SU-DHL-6 (cell line): ENCODE data around the gene CLDN6.

Experiments used
- H2AFZ ChIP-seq: fragments of 200-600 bp; sonication (generic); 2 replicates; pipeline ENCODE4 v1.6.1; 2014; ENCODE audit warnings: low read depth, mild to moderate bottlenecking, moderate library complexity, mixed read lengths, antibody characterized with exemption, low read length; ENCODE audit not compliant: severe bottlenecking
- H3F3A ChIP-seq: fragments of 200-600 bp; shearing (Covaris generic); 2 replicates; pipeline ENCODE4 v1.6.0; 2016; ENCODE audit warnings: antibody characterized with exemption, mild to moderate bottlenecking; ENCODE audit not compliant: insufficient read depth
- H3K27ac ChIP-seq: fragments of 200-600 bp; sonication (generic); 2 replicates; pipeline ENCODE4 v1.5.1; 2016; ENCODE audit warnings: low read depth, mild to moderate bottlenecking, low read length, moderate library complexity, mixed read lengths
- H3K27me3 ChIP-seq: fragments of 200-600 bp; sonication (generic), shearing (Covaris generic); 2 replicates; pipeline ENCODE4 v1.6.0; 2014; ENCODE audit warnings: mild to moderate bottlenecking, low read length
- H3K36me3 ChIP-seq: fragments of 200-600 bp; sonication (generic); 2 replicates; pipeline ENCODE4 v1.6.1; 2014; ENCODE audit warnings: mild to moderate bottlenecking, low read length, mixed read lengths
- H3K4me2 ChIP-seq: fragments of 300-600, 200-600 bp; shearing (Covaris generic), sonication (generic); 2 replicates; pipeline ENCODE4 v1.6.0; 2014; ENCODE audit warnings: low read length, low read depth, mild to moderate bottlenecking; ENCODE audit not compliant: poor library complexity, severe bottlenecking
- H3K4me3 ChIP-seq: fragments of 200-600 bp; sonication (generic); 2 replicates; pipeline ENCODE4 v1.5.1; 2014; ENCODE audit warnings: antibody characterized with exemption, low read length, mild to moderate bottlenecking, mixed read lengths; ENCODE audit not compliant: insufficient read depth, poor library complexity, severe bottlenecking
- H3K79me2 ChIP-seq: fragments of 200-600 bp; sonication (generic); 2 replicates; pipeline ENCODE4 v1.6.1; 2014; ENCODE audit warnings: mild to moderate bottlenecking, low read length, moderate library complexity; ENCODE audit not compliant: insufficient read depth
- H3K9ac ChIP-seq: fragments of 200-600 bp; sonication (generic); 2 replicates; pipeline ENCODE4 v1.7.0; 2014; ENCODE audit warnings: mild to moderate bottlenecking, low read length
- H3K9me2 ChIP-seq: fragments of 200-600 bp; sonication (generic); replicated peaks from 2 replicates; pipeline ENCODE4 v1.6.1; 2014; ENCODE audit warnings: low read length; ENCODE audit not compliant: insufficient read depth
- H3K9me3 ChIP-seq: fragments of 200-600 bp; sonication (generic); 2 replicates; pipeline ENCODE4 v1.6.1; 2014; ENCODE audit warnings: low read length, mixed read lengths; ENCODE audit not compliant: insufficient read depth
- H4K20me1 ChIP-seq: fragments of 200-600 bp; sonication (generic); 2 replicates; pipeline ENCODE4 v1.6.1; 2014; ENCODE audit warnings: low read depth, mild to moderate bottlenecking, antibody characterized with exemption, low read length, moderate library complexity, mixed read lengths
- EZH2phosphoT487 ChIP-seq: fragments of 200-600 bp; sonication (generic), shearing (Covaris generic); conservative IDR thresholded peaks from 2 replicates; pipeline ENCODE4 v1.6.1; 2018; ENCODE audit warnings: mild to moderate bottlenecking, antibody characterized with exemption, low read length, moderate library complexity, mixed read lengths
- TF ChIP-seq, protein P1 (sequence below): fragments of 200-600 bp; sonication (generic); IDR thresholded peaks from one replicate; pipeline ENCODE4 v1.5.1; 2017; ENCODE audit warnings: antibody characterized with exemption, mild to moderate bottlenecking, low read length, moderate library complexity; ENCODE audit not compliant: insufficient read depth, poor library complexity, severe bottlenecking

CLDN6 gene

DNA sequence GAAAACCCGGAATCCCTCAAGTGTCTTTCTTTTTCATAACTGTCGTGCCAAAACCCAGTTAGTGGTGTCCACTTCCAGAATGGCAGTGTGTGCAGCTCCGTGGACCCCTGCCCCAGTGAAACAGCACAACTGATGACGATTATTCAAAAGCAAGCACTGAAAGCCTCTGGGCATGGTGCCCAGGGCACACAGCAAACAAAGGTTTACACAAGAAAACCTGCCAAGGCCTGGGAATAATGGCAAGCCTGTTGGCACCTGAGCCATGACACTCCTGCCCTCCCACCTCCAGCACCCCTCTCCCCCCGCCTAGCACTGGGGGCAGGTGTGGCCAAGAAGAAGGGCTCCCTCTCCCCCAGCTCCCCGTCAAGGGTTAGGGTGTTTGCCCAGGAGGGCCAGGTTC is 40.5 kb downstream of the CLDN6 start:
- Histone ChIP-seq H3F3A (peaks cover 28% of the 10 kb centered on the region), H4K20me1 (no peaks in the 10 kb centered on the region), H3K4me3 (no peak overlapping the region), H3K9me3 (no peaks in the 10 kb centered on the region), H3K9me2 (no peaks in the 10 kb centered on the region), H3K27ac (no peak overlapping the region), H3K27me3 (no peaks in the 10 kb centered on the region), H2AFZ (no peak overlapping the region), H3K4me2 (no peak overlapping the region), H3K36me3 (no peaks in the 10 kb centered on the region), H3K79me2 (peaks cover 23% of the 10 kb centered on the region), H3K9ac (no peak overlapping the region; the same call in 1 of the 2 replicates)
- TF ChIP-seq, protein P1, sequence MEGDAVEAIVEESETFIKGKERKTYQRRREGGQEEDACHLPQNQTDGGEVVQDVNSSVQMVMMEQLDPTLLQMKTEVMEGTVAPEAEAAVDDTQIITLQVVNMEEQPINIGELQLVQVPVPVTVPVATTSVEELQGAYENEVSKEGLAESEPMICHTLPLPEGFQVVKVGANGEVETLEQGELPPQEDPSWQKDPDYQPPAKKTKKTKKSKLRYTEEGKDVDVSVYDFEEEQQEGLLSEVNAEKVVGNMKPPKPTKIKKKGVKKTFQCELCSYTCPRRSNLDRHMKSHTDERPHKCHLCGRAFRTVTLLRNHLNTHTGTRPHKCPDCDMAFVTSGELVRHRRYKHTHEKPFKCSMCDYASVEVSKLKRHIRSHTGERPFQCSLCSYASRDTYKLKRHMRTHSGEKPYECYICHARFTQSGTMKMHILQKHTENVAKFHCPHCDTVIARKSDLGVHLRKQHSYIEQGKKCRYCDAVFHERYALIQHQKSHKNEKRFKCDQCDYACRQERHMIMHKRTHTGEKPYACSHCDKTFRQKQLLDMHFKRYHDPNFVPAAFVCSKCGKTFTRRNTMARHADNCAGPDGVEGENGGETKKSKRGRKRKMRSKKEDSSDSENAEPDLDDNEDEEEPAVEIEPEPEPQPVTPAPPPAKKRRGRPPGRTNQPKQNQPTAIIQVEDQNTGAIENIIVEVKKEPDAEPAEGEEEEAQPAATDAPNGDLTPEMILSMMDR: no peak
- no peak for TF ChIP-seq EZH2phosphoT487

DNA sequence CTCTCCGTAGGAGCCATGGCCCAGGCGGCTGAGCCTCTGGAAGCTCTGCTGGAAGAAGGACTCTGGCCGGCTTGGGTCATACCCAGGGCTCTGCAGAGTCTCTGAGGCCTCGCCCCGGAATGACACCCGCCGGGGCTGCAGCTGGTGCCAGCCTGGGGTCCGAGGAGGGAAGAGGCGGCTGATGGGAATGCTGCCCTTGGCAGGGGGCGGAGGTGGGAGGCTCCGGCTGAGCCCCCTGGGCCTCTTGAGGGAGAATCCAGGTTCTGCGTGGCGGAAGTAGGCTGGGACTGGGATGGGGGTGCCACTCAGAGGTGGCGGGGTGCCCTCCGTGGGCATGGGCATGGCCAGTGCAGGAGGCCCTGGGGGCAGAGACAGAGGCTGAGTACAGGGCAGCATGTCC is 41.3 kb downstream of the CLDN6 start:
- Histone ChIP-seq H3K79me2 (peaks cover 23% of the 10 kb centered on the region), H3F3A (peaks cover 28% of the 10 kb centered on the region), H3K9ac (no peak overlapping the region), H3K4me2 (no peak overlapping the region), H4K20me1 (peaks cover 4% of the 10 kb centered on the region; the same call in 1 of the 2 replicates), H3K27me3 (no peaks in the 10 kb centered on the region), H3K9me3 (no peaks in the 10 kb centered on the region), H3K9me2 (no peaks in the 10 kb centered on the region), H3K27ac (no peak overlapping the region), H3K36me3 (no peaks in the 10 kb centered on the region), H3K4me3 (no peak overlapping the region), H2AFZ (no peak overlapping the region)
- TF ChIP-seq EZH2phosphoT487: no peak
- TF ChIP-seq, protein P1: no peak

DNA sequence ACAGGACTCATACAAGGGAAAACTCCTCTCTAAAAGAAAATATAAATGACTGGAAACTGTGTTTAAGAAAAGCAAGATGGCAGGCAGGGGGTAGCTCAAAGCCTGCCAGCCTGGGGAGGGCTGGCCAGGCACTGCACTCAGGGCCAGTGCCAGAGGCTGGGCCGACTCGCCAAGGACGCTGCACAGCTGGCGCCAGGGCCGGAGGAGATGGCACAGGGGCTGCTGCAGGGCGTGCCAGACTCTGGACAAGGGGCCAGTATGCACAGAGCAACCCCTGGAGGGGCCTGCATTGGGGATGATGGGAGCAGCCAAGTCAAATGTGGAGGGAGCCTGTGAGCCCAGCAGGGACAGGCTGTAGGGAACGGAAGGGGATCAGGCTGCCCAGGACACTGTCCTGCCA is 41.8 kb downstream of the CLDN6 start:
- no peak overlapping the region for H2AFZ ChIP-seq
- no peaks in the 10 kb centered on the region for H3K9me3 ChIP-seq
- no peak overlapping the region for H3K4me2 ChIP-seq
- TF ChIP-seq, protein P1: no peak
- TF ChIP-seq EZH2phosphoT487: no peak
- peaks cover 4% of the 10 kb centered on the region; the same call in 1 of the 2 replicates for H4K20me1 ChIP-seq
- H3K27me3 ChIP-seq: no peaks in the 10 kb centered on the region
- peaks cover 31% of the 10 kb centered on the region for H3F3A ChIP-seq
- no peaks in the 10 kb centered on the region for H3K9me2 ChIP-seq
- H3K27ac ChIP-seq: no peak overlapping the region
- peaks cover 28% of the 10 kb centered on the region for H3K79me2 ChIP-seq
- H3K9ac ChIP-seq: no peak overlapping the region
- H3K4me3 ChIP-seq: no peak overlapping the region
- no peaks in the 10 kb centered on the region for H3K36me3 ChIP-seq
